H1 (cell line): ENCODE measurements around the gene SIN3B. TPM values are rescaled to one million over a fixed set of nuclear protein-coding genes. Genes with fewer than 3 reads are reported as not detected.

Source experiments
- CTCF ChIA-PET: fragments of 300-600 bp; sonication (Branson Sonifier 250); formaldehyde crosslinking; loops from one replicate; lab custom pipeline; 2021; ENCODE audit not compliant: partially characterized antibody; lab: Charles Lee
- POLR2A ChIA-PET: fragments of 300-600 bp; sonication (Branson Sonifier 250); formaldehyde crosslinking; loops from one replicate; lab custom pipeline; 2021; ENCODE audit warnings: inconsistent platforms; ENCODE audit not compliant: partially characterized antibody; lab: Charles Lee
- DNase-seq, 2 experiments: peaks; one replicate each; pipeline versions ENCODE4 v3.0.0 to v3.0.0-alpha.2; 2010 to 2022; ENCODE audit warnings: low spot score in 2 of 2, low read depth in 1 of 2, mixed read lengths in 1 of 2
- FAIRE-seq: peaks from 2 replicates; lab custom pipeline; 2011; peaks lifted over from hg19 to GRCh38; lab: Jason Lieb, UNC
- H2AFZ ChIP-seq: 2 replicates; pipeline ENCODE4 v1.8.1; 2012; ENCODE audit warnings: low read length, inconsistent platforms
- H2AK5ac ChIP-seq: 2 replicates; pipeline ENCODE4 v1.6.1; 2013; ENCODE audit warnings: low read depth, low read length
- H2BK120ac ChIP-seq: replicated peaks from 2 replicates; pipeline ENCODE3; 2013; ENCODE audit warnings: low read depth, low read length, inconsistent platforms
- H2BK12ac ChIP-seq: 2 replicates; pipeline ENCODE4 v1.6.1; 2013; ENCODE audit warnings: low read depth, low read length
- H2BK15ac ChIP-seq: 2 replicates; pipeline ENCODE4 v1.6.1; 2013; ENCODE audit warnings: low read length
- H2BK20ac ChIP-seq: 2 replicates; pipeline ENCODE4 v1.6.1; 2013; ENCODE audit warnings: low read length
- H2BK5ac ChIP-seq: 2 replicates; pipeline ENCODE4 v1.6.1; 2013; ENCODE audit warnings: low read depth, low read length
- H3K14ac ChIP-seq: 2 replicates; pipeline ENCODE4 v1.6.1; 2013; ENCODE audit warnings: inconsistent platforms; ENCODE audit not compliant: insufficient read length
- H3K18ac ChIP-seq: 2 replicates; pipeline ENCODE4 v1.6.1; 2013; ENCODE audit warnings: low read length; ENCODE audit errors: extremely low read depth
- H3K23ac ChIP-seq: 2 replicates; pipeline ENCODE4 v1.6.1; 2013; ENCODE audit warnings: inconsistent platforms; ENCODE audit not compliant: insufficient read length
- H3K23me2 ChIP-seq: 2 replicates; pipeline ENCODE4 v1.6.1; 2013; ENCODE audit warnings: low read depth, low read length
- H3K27ac ChIP-seq: 2 replicates; pipeline ENCODE4 v1.6.1; 2011; ENCODE audit warnings: low read depth, low read length, inconsistent platforms
- H3K27me3 ChIP-seq, 4 experiments: replicated peaks in 1 of 4; 1 replicate in 1 of 4; 2 replicates in 3 of 4; pipeline versions ENCODE4 v1.6.1 to v1.8.1; 2011 to 2013; ENCODE audit warnings: low read length in 3 of 4, mild to moderate bottlenecking in 3 of 4, inconsistent platforms in 2 of 4, mixed read lengths in 2 of 4, moderate library complexity in 1 of 4; ENCODE audit not compliant: control insufficient read depth in 3 of 4, insufficient read depth in 3 of 4; ENCODE audit errors: extremely low read depth in 1 of 4
- H3K36me3 ChIP-seq, 4 experiments: 2 replicates each; pipeline versions ENCODE4 v1.6.1 to v1.8.1; 2011 to 2013; ENCODE audit warnings: mild to moderate bottlenecking in 4 of 4, low read length in 3 of 4, moderate library complexity in 2 of 4, control low read depth in 1 of 4, inconsistent platforms in 1 of 4; ENCODE audit not compliant: insufficient read depth in 4 of 4, control insufficient read depth in 2 of 4
- H3K4ac ChIP-seq: replicated peaks from 2 replicates; pipeline ENCODE3; 2013; ENCODE audit warnings: low read length, low read depth, mixed read lengths, inconsistent platforms; ENCODE audit not compliant: insufficient read length
- H3K4me1 ChIP-seq, 4 experiments: replicated peaks in 1 of 4; 1 replicate in 1 of 4; 2 replicates in 3 of 4; pipeline versions ENCODE4 v1.6.1 to v1.8.1; 2011 to 2013; ENCODE audit warnings: low read length in 3 of 4, inconsistent platforms in 2 of 4, mixed read lengths in 1 of 4; ENCODE audit not compliant: insufficient read depth in 4 of 4, control insufficient read depth in 3 of 4
- H3K4me2 ChIP-seq, 2 experiments: 2 replicates each; pipeline versions ENCODE4 v1.6.1 to v1.8.1; 2011 to 2013; ENCODE audit warnings: low read depth in 2 of 2, low read length in 2 of 2, control low read depth in 1 of 2, inconsistent platforms in 1 of 2, mild to moderate bottlenecking in 1 of 2; ENCODE audit not compliant: insufficient read depth in 1 of 2
- H3K4me3 ChIP-seq, 4 experiments: fragments of 200-600, 300-600 bp in 1 of 4; sonication (generic), shearing (Covaris generic), sonication (Bioruptor Twin) in 1 of 4; 2 replicates each; pipeline versions ENCODE4 v1.5.1 to v1.8.1; 2011 to 2016; ENCODE audit warnings: low read length in 4 of 4, low read depth in 3 of 4, control low read depth in 2 of 4, inconsistent platforms in 2 of 4, mild to moderate bottlenecking in 2 of 4, mixed read lengths in 1 of 4, moderate library complexity in 1 of 4; ENCODE audit not compliant: insufficient read depth in 2 of 4; ENCODE audit errors: extremely low read depth in 1 of 4
- H3K56ac ChIP-seq: replicated peaks from 2 replicates; pipeline ENCODE3; 2013; ENCODE audit warnings: low read depth, mild to moderate bottlenecking, mixed read lengths, low read length, inconsistent platforms; ENCODE audit not compliant: insufficient read length
- H3K79me1 ChIP-seq: 2 replicates; pipeline ENCODE4 v1.6.1; 2013; ENCODE audit warnings: low read depth, low read length, control low read depth
- H3K79me2 ChIP-seq, 2 experiments: 2 replicates each; pipeline versions ENCODE4 v1.6.1 to v1.8.1; 2012 to 2013; ENCODE audit warnings: low read length in 2 of 2, mild to moderate bottlenecking in 2 of 2, inconsistent platforms in 1 of 2; ENCODE audit not compliant: insufficient read depth in 2 of 2, control insufficient read depth in 1 of 2
- H3K9ac ChIP-seq, 4 experiments: replicated peaks in 1 of 4; 1 replicate in 1 of 4; 2 replicates in 3 of 4; pipeline versions ENCODE4 v1.6.1 to v1.8.1; 2011 to 2013; ENCODE audit warnings: low read depth in 3 of 4, low read length in 3 of 4, control low read depth in 2 of 4, mild to moderate bottlenecking in 2 of 4, moderate library complexity in 2 of 4, inconsistent platforms in 1 of 4; ENCODE audit errors: extremely low read depth in 1 of 4
- H3K9me3 ChIP-seq, 2 experiments: 2 replicates each; pipeline versions ENCODE4 v1.6.1 to v1.8.1; 2012 to 2013; ENCODE audit warnings: mild to moderate bottlenecking in 2 of 2, moderate library complexity in 2 of 2, control low read depth in 1 of 2, inconsistent platforms in 1 of 2, low read depth in 1 of 2, low read length in 1 of 2, mixed read lengths in 1 of 2; ENCODE audit not compliant: insufficient read depth in 2 of 2
- H4K20me1 ChIP-seq, 2 experiments: replicated peaks in 1 of 2; 2 replicates each; pipeline versions ENCODE3 to v1.8.1; 2011 to 2013; ENCODE audit warnings: inconsistent platforms in 2 of 2, low read length in 2 of 2, mild to moderate bottlenecking in 1 of 2; ENCODE audit not compliant: insufficient read depth in 2 of 2, control insufficient read depth in 1 of 2
- H4K5ac ChIP-seq: 2 replicates; pipeline ENCODE4 v1.6.1; 2013; ENCODE audit warnings: low read length, low read depth, mixed read lengths, inconsistent platforms; ENCODE audit not compliant: insufficient read length
- H4K8ac ChIP-seq: 2 replicates; pipeline ENCODE4 v1.8.0; 2013; ENCODE audit warnings: mild to moderate bottlenecking, moderate library complexity, low read length, inconsistent platforms; ENCODE audit not compliant: insufficient read depth; ENCODE audit errors: extremely low read depth
- H4K91ac ChIP-seq: replicated peaks from 2 replicates; pipeline ENCODE3; 2013; ENCODE audit warnings: low read length, mixed read lengths, inconsistent platforms; ENCODE audit not compliant: insufficient read length
- BRCA1 ChIP-seq: IDR thresholded peaks from 2 replicates; pipeline ENCODE4 v1.6.1; 2012; ENCODE audit warnings: low read depth, low read length, improper control_type of control experiment
- CHD1 ChIP-seq: IDR thresholded peaks from 2 replicates; pipeline ENCODE4 v1.6.1; 2012; ENCODE audit warnings: low read depth, low read length, improper control_type of control experiment
- E2F6 ChIP-seq: IDR thresholded peaks from 2 replicates; pipeline ENCODE4 v1.6.1; 2012; ENCODE audit warnings: inconsistent platforms
- MAX ChIP-seq: IDR thresholded peaks from 2 replicates; pipeline ENCODE4 v1.6.1; 2012; ENCODE audit warnings: inconsistent platforms
- SIRT6 ChIP-seq: IDR thresholded peaks from one replicate; pipeline ENCODE4 v1.7.1; 2012; ENCODE audit warnings: low read length, inconsistent platforms
- WGBS, 2 experiments: shearing (Covaris generic) in 1 of 2; methylation state at CpG; one replicate each; pipeline versions ENCODE4 v1.1.6 to v1.1.7; 2013 to 2015; ENCODE audit warnings: low lambda C conversion rate in 2 of 2, mixed read lengths in 2 of 2, inconsistent platforms in 1 of 2, low coverage in 1 of 2, missing lambda C conversion rate in 1 of 2; ENCODE audit not compliant: insufficient replicate concordance in 2 of 2, insufficient coverage in 1 of 2, insufficient read length in 1 of 2; ENCODE audit errors: extremely low coverage in 1 of 2, missing lambda C conversion rate in 1 of 2; 5-methylcytosine and 5-hydroxymethylcytosine counted together
- polyA plus RNA-seq, 7 experiments: library from polyadenylated mRNA; depleted of rRNA in 3 of 7; stranded (reverse) in 5 of 7; unstranded in 2 of 7; fragments of >200 nt in 5 of 7; fragments of 200-250 nt in 2 of 7; gene quantifications; 1 replicate in 5 of 7; 2 replicates in 1 of 7; 4 replicates in 1 of 7; pipeline versions ENCODE4 v1.2.1 to v1.2.3, GENCODE V29; 2011 to 2013; ENCODE audit warnings: missing spikeins in 2 of 7, mixed read lengths in 2 of 7
- total RNA-seq: library from RNA; stranded (reverse); fragmentation: NEBNext Ultra II Directional; extraction: Animal tissue kit (Norgen Biotek cat#: 25700); gene quantifications from 2 replicates; pipeline ENCODE4 v1.2.1, GENCODE V29; 2021
- TF ChIP-seq, protein P1 (sequence below), 3 experiments: IDR thresholded peaks; 1 replicate in 2 of 3; 2 replicates in 1 of 3; pipeline versions ENCODE4 v1.5.1 to v1.6.1; 2011; ENCODE audit warnings: low read length in 3 of 3, mild to moderate bottlenecking in 3 of 3, inconsistent platforms in 2 of 3, low read depth in 1 of 3, moderate library complexity in 1 of 3; ENCODE audit not compliant: insufficient read depth in 1 of 3; ENCODE audit errors: control extremely low read depth in 1 of 3

The SIN3B gene
- total and polyA plus RNA-seq, 2 of the 8 experiments (the other 6 are each of a cell fraction or from before 2014, with no cell fraction given) = 29.5 to 71.1 TPM

- CTCF ChIA-PET = interaction anchor here (0.5 kb wide), 1 partner anchor 148 kb away, joined by 5 read pairs; no protein-coding TSS in a partner anchor
- Histone ChIP-seq H3K36me3 (no peaks in the 10 kb centered on the region), H3K23ac (no peak overlapping the region), H3K79me1 (no peaks in the 10 kb centered on the region), H3K18ac (no peak overlapping the region), H4K8ac (no peak overlapping the region), H3K9ac (no peak overlapping the region), H3K14ac (no peak overlapping the region), H2BK12ac (no peak overlapping the region), H3K4ac (no peak overlapping the region), H3K79me2 (no peaks in the 10 kb centered on the region), H2AFZ (no peak overlapping the region), H3K4me2 (no peak overlapping the region), H2BK15ac (no peak overlapping the region), H3K27ac (no peak overlapping the region), H2BK20ac (no peak overlapping the region), H2BK5ac (no peak overlapping the region), H3K27me3 (peaks cover 0 to 5% (median 4%) of the 10 kb centered on the region in 4 experiments; a peak in 5 of 7 replicates), H3K4me3 (no peak overlapping the region), H2BK120ac (no peak overlapping the region), H3K23me2 (no peaks in the 10 kb centered on the region), H4K20me1 (no peaks in the 10 kb centered on the region), H3K56ac (no peak overlapping the region), H4K91ac (no peak overlapping the region), H2AK5ac (no peak overlapping the region), H3K4me1 (no peaks in the 10 kb centered on the region; a peak in 2 of 7 replicates), H3K9me3 (no peaks in the 10 kb centered on the region), H4K5ac (no peak overlapping the region)
- TF ChIP-seq MAX (no peak), SIRT6 (no peak), BRCA1 (no peak), CHD1 (no peak), E2F6 (no peak)
- TF ChIP-seq, protein P1, sequence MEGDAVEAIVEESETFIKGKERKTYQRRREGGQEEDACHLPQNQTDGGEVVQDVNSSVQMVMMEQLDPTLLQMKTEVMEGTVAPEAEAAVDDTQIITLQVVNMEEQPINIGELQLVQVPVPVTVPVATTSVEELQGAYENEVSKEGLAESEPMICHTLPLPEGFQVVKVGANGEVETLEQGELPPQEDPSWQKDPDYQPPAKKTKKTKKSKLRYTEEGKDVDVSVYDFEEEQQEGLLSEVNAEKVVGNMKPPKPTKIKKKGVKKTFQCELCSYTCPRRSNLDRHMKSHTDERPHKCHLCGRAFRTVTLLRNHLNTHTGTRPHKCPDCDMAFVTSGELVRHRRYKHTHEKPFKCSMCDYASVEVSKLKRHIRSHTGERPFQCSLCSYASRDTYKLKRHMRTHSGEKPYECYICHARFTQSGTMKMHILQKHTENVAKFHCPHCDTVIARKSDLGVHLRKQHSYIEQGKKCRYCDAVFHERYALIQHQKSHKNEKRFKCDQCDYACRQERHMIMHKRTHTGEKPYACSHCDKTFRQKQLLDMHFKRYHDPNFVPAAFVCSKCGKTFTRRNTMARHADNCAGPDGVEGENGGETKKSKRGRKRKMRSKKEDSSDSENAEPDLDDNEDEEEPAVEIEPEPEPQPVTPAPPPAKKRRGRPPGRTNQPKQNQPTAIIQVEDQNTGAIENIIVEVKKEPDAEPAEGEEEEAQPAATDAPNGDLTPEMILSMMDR (IDR thresholded peaks at IDR 0.05; ENCODE audit: control extremely low read depth in 1 of 3, insufficient read depth in 1 of 3, low read depth in 1 of 3, low read length in 3 of 3) = no peak
- WGBS, 2 experiments = 88% methylated on average over 7 of the region's 7 CpGs; no CpG with 5 or more reads in 1 of the 2 experiments
- FAIRE-seq = no peak
- POLR2A ChIA-PET = no interaction called here
- no peak for DNase-seq
Observed at GRCh38 chr19:16903347-16903746, 74.1 kb downstream of the SIN3B start.
